Fibroblast of pulmonary artery (primary cell): ENCODE results near the gene UGT8.
"Not testable (repeated sequence)": the region's sequence is repeated elsewhere in the genome, so short reads cannot be mapped to it uniquely, and the experiment has no call there.

ENCODE experiments used
- DNase-seq: peaks from one replicate; pipeline ENCODE4 v3.0.0-alpha.2; 2010; ENCODE audit warnings: low read depth
- H3K4me3 ChIP-seq: replicated peaks from 2 replicates; pipeline ENCODE4 v1.5.1; 2011; ENCODE audit warnings: low read depth, mild to moderate bottlenecking, control low read depth, low read length, moderate library complexity
- TF ChIP-seq, protein P1 (sequence below): IDR thresholded peaks from 2 replicates; pipeline ENCODE4 v1.5.1; 2011; ENCODE audit warnings: mild to moderate bottlenecking, control low read depth, low read length, inconsistent platforms; ENCODE audit errors: missing control alignments

The UGT8 gene

GRCh38 chr4:114577386-114577785, 21.2 kb upstream of the UGT8 start:
- no peak for DNase-seq
- TF ChIP-seq, protein P1, sequence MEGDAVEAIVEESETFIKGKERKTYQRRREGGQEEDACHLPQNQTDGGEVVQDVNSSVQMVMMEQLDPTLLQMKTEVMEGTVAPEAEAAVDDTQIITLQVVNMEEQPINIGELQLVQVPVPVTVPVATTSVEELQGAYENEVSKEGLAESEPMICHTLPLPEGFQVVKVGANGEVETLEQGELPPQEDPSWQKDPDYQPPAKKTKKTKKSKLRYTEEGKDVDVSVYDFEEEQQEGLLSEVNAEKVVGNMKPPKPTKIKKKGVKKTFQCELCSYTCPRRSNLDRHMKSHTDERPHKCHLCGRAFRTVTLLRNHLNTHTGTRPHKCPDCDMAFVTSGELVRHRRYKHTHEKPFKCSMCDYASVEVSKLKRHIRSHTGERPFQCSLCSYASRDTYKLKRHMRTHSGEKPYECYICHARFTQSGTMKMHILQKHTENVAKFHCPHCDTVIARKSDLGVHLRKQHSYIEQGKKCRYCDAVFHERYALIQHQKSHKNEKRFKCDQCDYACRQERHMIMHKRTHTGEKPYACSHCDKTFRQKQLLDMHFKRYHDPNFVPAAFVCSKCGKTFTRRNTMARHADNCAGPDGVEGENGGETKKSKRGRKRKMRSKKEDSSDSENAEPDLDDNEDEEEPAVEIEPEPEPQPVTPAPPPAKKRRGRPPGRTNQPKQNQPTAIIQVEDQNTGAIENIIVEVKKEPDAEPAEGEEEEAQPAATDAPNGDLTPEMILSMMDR, result no peak
- no peak overlapping the region for H3K4me3 ChIP-seq

GRCh38 chr4:114582621-114583020, 16.0 kb upstream of the UGT8 start:
- no peak for DNase-seq
- H3K4me3 ChIP-seq, result no peak overlapping the region
- TF ChIP-seq, protein P1, result no peak

- H3K4me3 ChIP-seq, result no peak overlapping the region
- TF ChIP-seq, protein P1, result no peak
- no peak for DNase-seq
Observed at GRCh38 chr4:114588305-114588704, 10.3 kb upstream of the UGT8 start.

DNA sequence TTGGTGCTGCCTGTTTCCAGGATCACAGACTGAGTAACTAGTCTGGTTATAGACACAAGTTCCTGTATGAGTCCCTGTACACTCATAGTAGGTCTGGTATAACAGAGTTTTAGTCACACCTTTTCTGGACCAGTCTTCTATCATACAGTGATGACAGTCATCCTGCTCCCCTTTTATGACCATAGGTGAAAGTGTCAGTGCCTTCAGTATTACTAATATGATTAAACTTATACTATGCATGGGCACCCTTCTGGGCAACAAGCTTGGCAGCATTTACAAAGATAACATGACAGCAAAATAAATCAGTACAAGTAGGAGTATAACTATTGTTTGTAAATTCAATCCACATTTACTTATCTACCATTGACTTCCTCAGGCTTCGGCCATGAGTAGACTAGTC, 8.2 kb upstream of the UGT8 start:
- H3K4me3 ChIP-seq, DNase-seq: not testable (repeated sequence)

DNA sequence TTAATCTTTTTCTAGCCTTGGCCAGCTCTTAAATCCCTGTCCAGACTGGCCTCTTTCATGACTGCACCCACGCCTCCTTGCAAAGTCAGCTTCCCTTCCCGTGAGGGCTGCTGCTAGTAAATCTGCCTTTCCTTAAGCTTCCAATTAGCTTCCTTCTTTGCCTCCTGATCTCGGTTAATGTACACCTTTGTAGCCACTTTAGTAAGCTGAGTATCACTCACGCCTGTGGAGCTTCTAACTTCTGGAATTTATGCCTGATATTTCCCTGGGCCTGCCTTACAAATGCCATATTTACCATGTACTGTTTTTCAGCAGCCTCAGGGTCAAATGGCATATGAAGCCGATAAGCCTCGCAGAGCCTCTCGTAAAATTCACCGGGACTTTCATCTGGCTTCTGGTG, 5.1 kb upstream of the UGT8 start:
- TF ChIP-seq, protein P1, result no peak
- no peak for DNase-seq
- no peak overlapping the region for H3K4me3 ChIP-seq

- no peak overlapping the region for H3K4me3 ChIP-seq
- TF ChIP-seq, protein P1, result no peak
- no peak for DNase-seq
Observed at GRCh38 chr4:114595207-114595606, 3.4 kb upstream of the UGT8 start.

DNA sequence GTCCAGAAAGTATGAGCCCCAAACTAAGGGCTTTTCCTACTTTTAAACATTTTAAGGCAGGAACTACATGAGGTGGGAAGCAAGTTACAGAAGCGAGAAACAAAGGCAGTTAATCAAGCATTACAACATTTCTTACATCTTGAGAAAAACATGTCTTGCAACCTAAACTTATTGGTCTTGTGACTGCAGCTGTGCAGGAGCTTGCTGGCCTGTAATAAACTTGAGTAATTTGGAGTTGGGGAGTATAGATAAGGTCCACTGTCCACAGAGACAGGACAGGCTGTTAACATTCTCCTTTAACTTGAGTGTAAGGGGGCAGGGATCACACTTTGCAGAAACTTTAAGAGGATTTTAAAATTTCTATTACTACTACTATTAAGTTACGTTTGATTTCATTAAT, 2.7 kb upstream of the UGT8 start:
- no peak overlapping the region for H3K4me3 ChIP-seq
- TF ChIP-seq, protein P1, result no peak
- DNase-seq, result no peak
